ENCODE measurements around the gene ARHGEF10L. TPM values are rescaled to one million over a fixed set of nuclear protein-coding genes. Genes with fewer than 3 reads are reported as not detected.

The ARHGEF10L gene
- total RNA-seq, 1 experiment from 2014 or later = 51.7 TPM

DNA sequence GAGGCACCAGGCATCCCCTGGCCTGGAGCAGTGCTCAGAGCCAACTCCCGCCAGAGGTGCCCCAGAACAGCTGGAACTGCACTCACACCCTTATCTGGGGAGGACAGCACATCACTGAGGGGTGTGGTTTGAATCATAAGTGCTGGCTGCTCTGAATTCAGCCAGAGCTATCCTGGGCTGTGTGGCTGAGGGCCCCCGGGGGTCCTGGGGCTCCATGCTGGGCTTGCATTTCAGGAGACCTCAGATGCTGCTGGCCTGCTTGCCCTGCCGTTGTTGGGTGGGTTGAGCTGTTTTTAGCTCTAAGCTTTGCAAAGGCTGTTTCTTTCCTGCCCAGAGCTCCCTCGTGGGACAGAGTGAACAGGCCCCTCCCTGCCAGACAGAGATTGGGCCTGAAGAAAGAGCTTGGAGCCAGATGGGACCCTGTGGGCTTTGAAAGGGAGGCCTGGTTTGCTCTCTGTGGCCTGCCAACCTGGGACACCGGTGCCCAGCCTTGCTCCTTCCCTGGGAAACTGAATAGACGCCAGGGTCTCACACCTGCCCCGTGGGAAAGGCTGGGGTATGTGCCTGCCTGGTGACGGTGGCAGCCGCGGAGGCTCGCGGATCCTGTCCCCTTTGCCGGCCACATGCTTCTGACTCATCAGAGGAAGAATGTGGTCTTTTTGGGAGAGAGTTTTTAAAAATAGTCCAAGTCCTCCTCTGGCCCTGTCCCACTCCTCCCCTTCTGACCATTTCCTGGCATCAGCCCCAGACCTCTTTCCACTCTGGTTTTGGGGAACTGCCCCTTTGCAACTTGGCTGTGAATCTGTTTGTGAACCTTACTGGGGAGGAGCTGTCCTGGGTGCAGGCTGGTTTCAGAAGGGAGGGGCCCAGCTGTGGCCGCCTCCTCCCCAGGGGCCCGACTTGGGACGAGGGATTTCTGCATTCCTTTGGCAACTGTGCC is 30.0 kb downstream of the ARHGEF10L start:
- DNase-seq (ENCODE audit: low read depth) = peak; percentile 89

DNA sequence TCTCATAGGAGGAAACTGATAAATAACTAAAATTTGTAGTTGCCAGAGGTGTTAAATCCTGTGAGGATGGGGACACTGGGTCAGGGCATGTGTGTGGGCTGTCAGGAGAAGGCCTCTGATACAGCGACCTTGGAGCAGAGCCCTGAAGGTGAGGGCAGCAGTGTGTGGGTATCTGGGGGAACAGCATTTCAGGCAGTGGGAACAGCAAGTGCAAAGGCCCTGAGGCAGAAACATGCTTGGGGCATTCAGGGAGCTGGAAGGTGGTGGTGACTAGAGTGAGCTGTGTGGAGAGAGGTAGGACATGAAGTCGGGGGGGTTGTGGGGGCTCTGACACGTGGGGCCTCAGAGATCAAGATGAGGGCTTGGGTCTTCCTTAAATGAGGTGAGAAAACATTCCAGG is 30.7 kb downstream of the ARHGEF10L start:
- no peak for DNase-seq (ENCODE audit: low read depth)

DNA sequence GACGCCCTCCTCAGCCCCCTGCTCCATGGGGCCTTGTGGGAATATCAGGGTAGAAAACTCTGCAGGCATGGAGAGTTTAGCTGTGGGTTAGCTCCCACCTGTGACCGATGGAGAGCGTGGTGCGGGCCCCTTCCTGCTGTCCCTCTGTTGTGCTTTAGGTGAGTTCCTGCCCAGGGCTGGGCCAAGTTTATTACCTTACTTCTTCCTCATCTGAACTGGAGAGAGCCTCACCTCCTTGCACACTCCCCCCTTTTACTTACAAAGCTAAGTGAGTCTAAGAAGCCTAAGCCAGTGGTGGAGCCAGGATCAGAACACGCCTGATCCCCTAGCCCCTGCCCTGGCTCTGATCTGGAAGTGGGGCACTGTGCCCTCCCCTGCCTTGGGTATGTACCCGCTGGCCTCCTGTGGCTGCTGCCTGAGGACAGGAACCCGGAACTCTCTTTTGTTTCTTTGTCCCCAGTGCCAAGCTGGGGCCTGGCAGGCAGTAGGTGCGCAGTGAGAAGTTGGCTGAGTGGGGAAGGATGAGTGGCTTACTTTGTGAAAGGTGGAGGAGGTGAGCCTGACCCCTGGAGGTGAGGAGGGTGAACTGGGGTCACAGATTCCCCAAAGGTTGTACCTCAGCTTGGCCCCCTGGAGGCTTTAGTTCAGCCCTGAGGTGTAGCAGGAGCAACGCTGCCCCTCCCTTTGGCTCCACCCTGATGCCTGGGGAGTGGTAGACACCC is 32.9 kb downstream of the ARHGEF10L start:
- DNase-seq (ENCODE audit: low read depth) = no peak

DNA sequence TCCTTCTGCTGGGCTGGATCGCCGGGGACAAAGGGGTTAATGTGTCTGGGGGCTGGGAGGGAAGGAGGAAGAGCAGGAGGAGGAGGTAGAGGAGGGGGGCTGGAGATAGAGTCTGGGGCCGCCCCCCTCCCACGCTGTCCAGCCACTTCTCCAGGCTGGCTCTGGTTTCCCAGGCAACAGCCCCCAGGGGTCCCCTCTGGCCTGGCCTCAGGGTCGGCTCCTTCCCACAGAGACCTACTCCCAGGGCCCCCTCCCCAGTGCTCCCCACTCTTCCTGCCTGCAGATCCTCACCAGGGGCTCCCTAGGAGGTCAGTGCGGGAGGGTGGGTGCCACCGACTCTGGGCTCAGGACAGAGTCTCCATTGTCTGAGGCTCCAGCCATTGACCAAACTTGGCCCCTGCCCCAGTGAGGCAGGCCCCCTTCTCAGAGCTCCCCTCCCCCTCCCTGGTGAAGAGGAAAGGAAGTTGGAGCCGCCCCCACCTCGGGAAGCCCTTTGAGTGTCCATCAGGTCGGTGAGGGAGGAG is 34.1 kb downstream of the ARHGEF10L start:
- no peak for DNase-seq (ENCODE audit: low read depth)

DNA sequence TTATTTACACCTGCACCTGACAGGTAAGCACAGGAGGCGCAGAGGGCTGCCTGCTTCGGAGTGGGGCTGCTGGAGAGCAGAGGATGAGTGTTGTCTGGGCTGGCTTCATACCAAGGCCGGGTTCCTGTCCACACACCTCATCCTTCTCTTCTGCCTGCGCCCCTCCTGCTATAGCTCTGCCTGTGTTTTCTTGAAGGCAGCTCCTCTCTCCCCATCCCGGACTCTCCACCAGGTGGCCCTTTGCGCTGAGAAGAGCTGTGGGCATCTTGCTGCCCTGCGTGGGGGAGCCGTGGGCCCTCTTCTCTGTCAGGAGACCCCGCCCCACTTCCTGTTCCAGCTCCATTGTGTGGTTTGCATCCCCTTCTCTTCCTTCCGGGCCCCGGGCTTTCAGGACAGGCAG is 35.0 kb downstream of the ARHGEF10L start:
- DNase-seq (ENCODE audit: low read depth) = no peak

DNA sequence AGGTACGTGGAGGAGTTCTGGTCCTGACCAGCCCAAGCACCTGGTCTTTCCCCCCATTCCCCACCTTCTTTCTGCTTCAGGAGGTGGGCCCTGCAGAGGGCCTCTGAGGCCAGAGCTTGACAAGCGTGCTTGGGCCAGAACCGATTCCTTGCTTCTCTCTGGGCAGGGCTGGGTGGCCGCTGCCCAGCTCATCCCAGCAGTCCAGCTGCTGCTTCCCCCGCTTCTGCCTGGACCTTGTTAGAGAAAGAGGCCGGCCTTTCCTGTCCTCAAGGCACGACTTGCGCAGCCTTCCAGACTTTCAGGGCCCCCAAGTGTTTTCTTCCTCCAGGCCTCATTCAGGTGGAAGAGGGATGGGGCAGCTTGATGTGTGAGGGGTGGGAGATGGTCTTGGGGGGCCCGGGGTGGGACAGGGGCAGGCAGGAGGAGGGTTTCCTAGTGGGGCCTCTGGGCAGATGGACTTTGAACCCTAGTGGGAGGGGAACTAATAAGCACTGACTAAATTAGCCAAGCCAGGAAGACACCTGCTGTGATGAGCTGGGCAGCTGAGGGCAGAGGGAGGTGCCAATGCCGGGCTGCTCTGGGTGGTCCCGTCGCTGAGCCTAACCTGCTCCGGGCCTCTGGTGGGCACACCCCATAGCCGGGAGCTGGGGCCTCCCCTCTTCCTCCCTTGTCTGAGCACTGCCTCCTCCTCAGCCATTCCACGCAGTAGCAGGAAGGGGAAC is 36.5 kb downstream of the ARHGEF10L start:
- DNase-seq (ENCODE audit: low read depth) = no peak

DNA sequence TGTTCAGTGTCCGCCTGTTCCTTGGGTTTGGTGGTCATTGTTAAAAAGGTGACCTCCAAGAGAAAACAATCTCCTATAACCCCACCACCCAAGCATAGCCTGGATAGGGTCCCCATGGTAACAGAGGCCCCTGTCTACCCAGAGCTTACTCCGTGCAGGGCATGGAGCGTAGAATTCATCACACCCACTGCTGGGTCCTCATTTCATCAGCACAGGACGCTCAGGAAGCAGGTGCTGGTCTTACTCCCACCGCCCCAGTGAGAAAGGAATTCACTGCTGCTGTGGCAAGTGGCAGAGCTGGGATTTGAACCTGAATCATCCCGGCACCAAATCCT is 37.0 kb downstream of the ARHGEF10L start:
- no peak for DNase-seq (ENCODE audit: low read depth)

DNA sequence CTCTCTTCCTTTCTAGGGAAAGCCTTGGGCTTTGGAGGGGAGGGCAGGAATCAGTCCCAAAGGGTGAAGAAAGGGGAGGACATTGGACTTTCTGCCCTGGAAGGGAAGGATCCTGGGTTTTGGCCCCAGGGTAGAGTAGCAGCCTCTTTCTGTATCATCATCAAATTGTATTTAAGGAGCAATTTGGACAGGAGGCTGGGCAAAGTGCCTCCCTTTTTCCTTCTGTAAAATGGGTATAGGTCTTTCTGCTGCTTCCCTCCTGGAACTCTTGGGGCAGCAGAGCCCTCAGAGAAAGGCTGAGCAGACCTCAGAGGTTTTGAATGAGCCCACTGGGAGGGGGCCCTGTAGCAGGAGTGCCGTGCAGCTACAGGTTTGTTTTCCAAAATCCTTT is 38.4 kb downstream of the ARHGEF10L start:
- DNase-seq (ENCODE audit: low read depth) = no peak

DNA sequence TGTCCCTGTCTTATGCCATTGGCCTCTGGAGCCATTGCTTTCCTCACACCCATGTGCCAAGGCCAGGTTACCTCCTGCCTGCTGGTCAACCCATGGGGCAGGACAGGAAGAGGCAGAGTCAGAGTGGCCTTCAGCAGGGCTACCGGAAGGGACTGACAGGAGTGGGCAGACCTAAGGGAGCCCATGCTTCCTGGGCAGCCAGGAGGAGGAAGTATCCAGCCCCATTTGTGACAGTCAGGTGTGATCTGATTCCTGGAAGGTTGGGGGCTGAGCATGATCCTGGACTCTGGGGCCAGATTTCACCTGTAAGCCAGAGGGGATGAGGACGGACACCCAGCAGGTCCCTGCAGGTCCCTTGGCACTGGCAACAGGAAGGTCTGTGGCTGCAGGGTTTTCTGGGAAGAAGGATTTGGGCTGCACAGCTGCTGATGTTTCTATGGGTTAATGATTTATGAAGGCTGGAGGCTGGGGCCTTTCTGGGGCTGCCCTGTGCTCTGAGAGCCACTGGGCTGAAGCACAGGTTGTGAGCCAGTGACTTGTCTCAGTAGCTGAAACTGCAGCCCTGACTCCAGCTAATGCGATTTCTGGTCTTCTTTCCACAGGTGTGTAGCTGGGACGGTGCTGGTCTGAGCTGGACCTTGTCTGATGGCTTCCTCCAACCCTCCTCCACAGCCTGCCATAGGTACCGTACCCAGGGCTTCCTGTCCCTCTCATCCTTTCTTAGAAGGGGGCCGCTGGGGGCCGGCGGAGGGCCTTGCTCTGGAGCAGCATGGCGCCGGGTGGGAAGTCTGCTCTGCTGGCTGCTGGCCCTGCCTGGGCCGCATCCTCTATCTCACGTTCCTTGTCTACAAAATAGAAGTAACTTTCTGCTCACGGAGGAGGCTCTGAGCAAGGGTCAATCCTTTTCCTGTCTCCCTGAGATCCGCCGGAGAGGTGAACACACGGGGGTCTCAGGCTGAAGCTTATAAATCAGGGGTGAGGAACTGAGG is 40.7 kb downstream of the ARHGEF10L start:
- no peak for DNase-seq (ENCODE audit: low read depth)

DNA sequence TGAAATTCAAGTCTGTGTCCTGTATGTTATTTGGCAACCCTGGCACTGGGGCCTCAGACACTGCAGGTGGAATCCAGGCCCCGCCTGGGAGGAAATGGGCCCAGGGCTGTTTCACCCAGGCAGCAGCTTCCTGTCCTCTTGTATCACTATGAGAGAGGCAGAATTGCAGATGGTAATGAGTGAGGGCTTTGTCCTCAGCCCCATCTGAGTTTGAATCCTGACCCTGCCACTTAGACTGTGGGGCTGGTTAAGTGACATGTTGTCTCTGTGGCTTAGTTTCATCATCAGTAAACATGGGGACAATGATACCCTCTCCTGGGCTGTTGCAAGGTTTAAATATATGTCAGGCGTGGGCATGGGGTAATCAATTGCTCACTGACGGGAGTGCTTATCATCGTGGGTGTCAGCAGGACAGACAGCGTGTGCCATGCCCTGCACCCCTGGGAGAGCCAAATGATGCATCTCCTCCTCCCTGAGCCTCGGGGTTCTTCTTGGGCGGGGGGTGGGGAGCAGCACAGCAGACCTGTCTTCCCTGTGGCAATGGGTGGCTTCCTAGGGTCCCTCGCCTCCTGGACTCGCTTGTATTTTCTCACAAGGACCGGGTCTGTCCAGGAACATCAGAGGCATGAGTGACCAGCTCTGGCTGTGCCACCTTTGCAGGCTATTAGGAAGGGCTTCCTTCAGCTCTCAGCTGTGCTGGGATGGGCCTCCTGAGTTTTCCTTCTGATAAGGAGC is 42.1 kb downstream of the ARHGEF10L start:
- no peak for DNase-seq (ENCODE audit: low read depth)

DNA sequence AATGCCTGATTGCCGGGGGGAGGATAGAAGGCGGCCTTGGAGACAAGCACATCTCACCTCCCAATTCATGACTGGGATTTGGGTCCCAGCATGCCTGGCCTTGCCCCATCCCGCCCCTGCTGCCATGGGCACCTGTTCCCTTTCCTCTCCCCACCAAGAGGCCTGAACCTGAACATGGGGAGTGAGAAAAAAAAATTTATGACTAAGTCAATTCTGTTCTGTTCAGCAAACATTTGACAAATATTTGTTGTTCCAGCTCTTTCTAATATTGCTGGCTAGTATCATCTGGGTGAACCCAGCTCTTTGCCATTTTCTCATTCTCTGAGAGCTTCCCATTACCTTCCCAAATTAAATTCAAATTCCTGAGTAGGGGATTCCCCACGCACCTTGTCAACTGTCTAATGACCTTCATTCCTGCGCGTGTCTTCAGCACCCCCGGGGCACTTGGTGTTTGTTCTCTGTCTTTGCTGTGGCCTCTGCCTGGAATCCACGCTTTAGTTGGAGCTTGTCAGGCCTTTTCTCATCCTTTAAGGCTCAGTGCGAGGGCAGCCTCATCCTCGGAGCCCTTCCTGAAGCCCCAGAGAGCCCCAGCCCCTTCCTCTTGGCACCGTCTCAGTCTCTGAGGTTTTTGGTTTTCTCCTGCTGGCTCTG is 42.8 kb downstream of the ARHGEF10L start:
- DNase-seq (ENCODE audit: low read depth) = no peak

DNA sequence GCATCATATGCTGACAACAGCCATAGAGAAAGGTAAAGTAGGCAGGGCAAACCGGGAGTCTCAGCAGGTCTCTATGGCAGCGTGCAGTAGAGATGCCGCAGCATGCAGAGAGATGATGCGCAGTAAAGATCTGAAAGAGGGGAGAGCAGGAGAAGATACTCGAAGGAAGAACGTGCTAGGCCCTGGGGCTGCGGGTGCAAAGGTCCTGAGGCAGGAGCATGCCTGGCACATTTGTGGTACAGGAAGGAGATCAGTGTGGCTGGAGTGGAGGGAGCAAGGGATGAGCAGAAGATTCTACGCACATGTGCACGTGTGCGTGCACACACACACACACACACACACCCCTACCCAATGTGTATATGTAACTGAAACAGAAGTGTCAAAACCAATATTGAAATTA is 45.0 kb downstream of the ARHGEF10L start:
- DNase-seq (ENCODE audit: low read depth) = no peak

DNA sequence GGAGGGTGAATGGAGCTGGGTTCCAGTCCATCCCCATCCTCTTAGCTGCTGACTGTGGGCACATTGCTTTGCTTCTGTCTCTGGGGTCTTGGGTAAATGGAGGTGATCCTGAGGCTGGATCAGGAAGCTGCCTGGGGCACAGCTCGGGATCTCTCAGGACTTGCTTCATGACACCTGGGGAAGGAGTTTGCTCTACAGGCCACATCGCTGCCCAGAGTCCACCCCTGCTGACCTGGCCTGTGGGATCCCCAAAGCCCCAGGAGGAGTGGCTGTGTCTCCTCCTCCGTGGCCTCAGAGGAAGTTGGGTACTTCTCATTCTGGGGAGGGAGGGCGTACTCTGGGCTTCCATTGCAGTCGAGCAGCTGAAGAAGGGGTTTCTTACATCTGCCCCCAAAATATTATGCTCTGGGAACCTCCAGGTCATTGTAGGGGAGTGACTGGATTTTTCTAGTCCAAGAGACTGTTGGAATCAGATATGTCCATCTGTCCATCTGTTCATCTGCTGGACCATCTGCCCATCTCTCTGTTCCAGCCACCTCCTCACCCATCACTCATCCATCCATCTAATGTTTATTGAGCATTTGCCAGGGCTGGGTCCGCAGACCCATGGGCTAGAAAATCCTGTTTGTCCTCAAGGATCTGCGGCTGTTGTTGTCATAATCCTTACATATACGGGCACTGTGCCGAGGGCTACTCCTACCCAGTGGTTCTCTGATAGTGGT is 45.9 kb downstream of the ARHGEF10L start:
- no peak for DNase-seq (ENCODE audit: low read depth)

DNA sequence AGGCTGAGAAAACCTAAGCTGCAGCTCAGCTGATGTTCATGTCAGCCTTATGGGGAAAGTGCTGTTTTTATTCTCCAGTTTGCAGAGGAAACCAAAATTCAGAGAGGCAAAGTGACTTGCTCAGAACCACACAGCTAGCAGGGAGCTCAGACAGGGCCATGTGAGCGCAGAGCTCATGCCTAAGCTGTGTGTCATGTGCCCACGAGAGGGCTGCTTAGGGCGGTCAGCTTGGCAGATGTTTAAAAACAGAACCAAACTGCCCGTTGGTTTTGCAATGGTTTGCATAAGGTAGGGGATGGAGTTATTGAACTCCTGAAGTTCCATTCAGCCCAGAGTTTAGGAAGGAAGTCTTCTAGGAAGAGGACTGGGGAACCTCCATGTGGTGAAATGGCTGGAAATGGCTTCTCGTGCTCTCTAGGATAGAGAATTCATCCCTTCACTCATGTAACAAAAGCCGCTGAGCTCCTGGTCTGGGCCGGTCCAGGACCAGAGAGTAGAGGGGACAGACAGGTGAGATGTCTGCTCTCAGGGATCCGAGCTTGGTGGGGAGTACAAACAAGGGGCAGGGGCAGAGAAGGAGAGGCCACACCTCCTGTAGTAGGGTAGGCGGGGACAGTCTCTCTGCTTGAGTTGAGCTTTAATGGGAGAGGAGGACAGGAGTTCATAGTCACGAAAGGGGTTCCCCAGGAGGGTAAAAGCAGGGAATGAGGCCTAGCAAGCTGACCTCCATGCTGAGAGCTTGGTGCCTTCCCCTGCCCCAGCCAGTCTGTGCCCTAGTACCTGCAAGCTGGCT is 46.9 kb downstream of the ARHGEF10L start:
- DNase-seq (ENCODE audit: low read depth) = peak; percentile 91

DNA sequence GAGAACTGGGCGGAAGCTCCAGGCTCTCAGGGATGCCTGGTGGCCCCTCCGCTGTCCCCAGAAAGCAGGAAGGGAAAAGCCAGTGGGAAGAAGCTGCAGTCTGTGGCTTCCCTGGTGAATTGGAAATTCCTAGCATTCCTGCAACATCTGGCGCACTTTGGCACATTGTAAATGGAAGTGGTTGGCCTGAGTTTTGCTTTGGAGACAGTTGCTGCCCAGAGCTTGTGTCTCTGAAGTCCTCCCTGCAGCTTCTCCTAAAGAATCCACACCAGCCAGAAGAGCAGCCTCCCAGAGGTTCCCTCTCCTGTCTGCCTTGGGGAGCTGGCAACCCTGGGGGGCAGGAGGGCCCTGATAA is 48.2 kb downstream of the ARHGEF10L start:
- DNase-seq (ENCODE audit: low read depth) = peak; percentile 86

DNA sequence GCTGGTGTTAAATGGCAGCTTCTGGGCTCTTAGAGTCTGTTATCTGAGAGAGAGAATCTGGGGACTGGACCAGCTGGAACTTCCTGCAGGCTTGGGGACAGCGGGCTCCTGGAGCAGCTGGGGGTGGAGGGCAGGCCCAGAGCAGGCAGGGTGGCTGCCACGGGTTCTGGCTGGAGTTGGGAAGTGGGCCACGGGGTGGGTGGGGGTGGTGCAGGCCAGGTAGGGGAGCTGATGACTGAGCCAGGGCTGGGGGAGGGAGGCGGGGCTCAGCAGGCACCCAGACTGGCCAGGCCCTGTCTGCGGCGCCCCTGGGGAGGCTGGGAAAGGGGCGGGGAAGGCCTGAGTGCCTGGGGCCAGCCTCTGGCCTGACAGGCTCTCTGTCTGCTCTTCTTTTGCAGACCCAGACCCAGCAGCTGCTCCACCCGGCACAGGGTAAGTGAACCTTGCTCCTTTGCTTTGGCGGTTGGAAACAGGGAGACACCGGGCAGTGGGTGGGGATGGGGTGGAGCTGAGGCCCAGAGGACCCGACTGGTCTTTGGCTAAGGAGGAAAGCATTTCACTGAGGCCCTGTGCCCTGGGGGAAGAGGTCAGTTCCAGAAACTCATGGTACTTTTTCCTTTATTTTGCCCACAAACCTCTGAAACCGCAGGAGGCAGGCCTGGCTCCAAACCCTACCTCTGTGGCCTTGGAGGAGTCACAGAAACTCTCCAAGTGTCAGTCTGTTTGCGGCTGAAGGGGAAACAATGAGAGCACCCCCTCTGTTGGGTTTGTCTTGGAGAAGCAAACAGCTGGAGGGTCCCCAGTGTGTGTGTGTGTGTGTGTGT is 48.8 kb downstream of the ARHGEF10L start:
- DNase-seq (ENCODE audit: low read depth) = peak; percentile 89

DNA sequence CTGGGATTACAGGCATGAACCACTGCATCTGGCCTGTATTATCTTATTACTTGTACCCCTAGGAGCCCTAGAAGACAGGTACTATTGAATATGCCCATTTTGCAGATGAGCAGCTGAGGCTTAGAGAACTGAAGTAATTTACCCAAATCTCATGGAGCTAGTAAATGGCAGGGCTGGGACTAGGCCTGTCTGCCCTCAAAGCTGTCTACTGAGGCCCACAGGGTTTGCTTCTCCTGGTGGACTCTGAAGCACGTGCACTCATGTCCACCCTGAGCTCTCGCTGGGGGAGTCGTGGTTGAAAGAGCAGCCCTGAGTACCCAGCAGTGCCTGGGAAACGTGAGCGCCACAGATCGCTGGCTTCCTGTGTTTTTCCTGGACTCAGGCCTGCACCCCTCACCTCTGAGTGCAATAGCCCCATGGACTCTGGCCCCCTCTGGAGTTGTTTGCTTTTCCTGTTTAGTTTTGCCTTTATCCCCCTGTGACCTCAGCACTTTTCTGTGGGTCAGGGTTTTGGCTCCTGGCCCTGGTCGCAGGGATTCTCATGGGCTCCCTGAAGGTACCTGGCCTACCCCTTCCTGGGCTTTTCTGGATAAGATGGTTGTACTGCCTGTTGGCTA is 52.4 kb downstream of the ARHGEF10L start:
- no peak for DNase-seq (ENCODE audit: low read depth)
